Stimulated activated CD8-positive, alpha-beta memory T cell treated with anti-CD3 and anti-CD28 coated beads, Interleukin-7, amount 100 ng/mL, for 48 hours (primary cell): Measurements from ENCODE around the gene CNPY4.

ENCODE experiments used
- DNase-seq, 2 donors: peaks; one replicate each; pipeline ENCODE4 v3.0.0-alpha.2; 2020; ENCODE audit warnings: low read depth in 1 of 2; ENCODE audit errors: extremely low read depth in 1 of 2

Gene CNPY4

GRCh38 chr7:100091411-100092181 is 27.8 kb upstream of the CNPY4 start:
- no peak for DNase-seq

- no peak for DNase-seq
Observed at GRCh38 chr7:100093054-100093453, 26.4 kb upstream of the CNPY4 start.

GRCh38 chr7:100093498-100093897 is 25.9 kb upstream of the CNPY4 start:
- DNase-seq: no peak

- DNase-seq: no peak
Observed at GRCh38 chr7:100093925-100094486, 25.4 kb upstream of the CNPY4 start.

- DNase-seq: no peak
Observed at GRCh38 chr7:100095289-100095688, 24.1 kb upstream of the CNPY4 start.

GRCh38 chr7:100095704-100096103 is 23.7 kb upstream of the CNPY4 start:
- DNase-seq: no peak

GRCh38 chr7:100098913-100099312 is 20.5 kb upstream of the CNPY4 start:
- DNase-seq: no peak

- DNase-seq: no peak
Observed at GRCh38 chr7:100099452-100099851, 20.0 kb upstream of the CNPY4 start.

GRCh38 chr7:100100420-100101015 is 18.9 kb upstream of the CNPY4 start:
- peak; percentile 71 to 77 for DNase-seq

GRCh38 chr7:100101016-100101862 is 18.2 kb upstream of the CNPY4 start, which contains the start of the genes AP4M1 and MCM7:
AP4M1 (plus strand) TSS chr7:100101643; CDS start chr7:100101715, 72 bp downstream.
MCM7 (minus strand) TSS chr7:100101397; CDS start chr7:100101294, 103 bp downstream.
- peak; percentile 98 for DNase-seq

- DNase-seq: no peak
Observed at GRCh38 chr7:100102950-100103840, 16.2 kb upstream of the CNPY4 start.

GRCh38 chr7:100105534-100105933 is 13.9 kb upstream of the CNPY4 start:
- no peak for DNase-seq

- DNase-seq: no peak
Observed at GRCh38 chr7:100106633-100107032, 12.8 kb upstream of the CNPY4 start.

GRCh38 chr7:100107125-100107737 is 12.2 kb upstream of the CNPY4 start:
- no peak for DNase-seq

GRCh38 chr7:100107890-100108289 is 11.5 kb upstream of the CNPY4 start:
- no peak for DNase-seq

GRCh38 chr7:100109521-100110163 is 9.8 kb upstream of the CNPY4 start:
- no peak for DNase-seq

- no peak for DNase-seq
Observed at GRCh38 chr7:100111156-100111555, 8.3 kb upstream of the CNPY4 start.

GRCh38 chr7:100111914-100112313 is 7.5 kb upstream of the CNPY4 start:
- DNase-seq: no peak

- no peak for DNase-seq
Observed at GRCh38 chr7:100115026-100115425, 4.4 kb upstream of the CNPY4 start.
